HEK293 (cell line): Measurements from ENCODE around the gene DMAC1.

Experiments
- CTCF ChIP-seq: fragments of 450-650 bp; formaldehyde crosslinking; IDR thresholded peaks from 2 replicates; pipeline ENCODE4 v1.5.1; 2016; ENCODE audit warnings: missing biosample characterization, missing genetic modification characterization
- REST ChIP-seq: fragments of 450-650 bp; formaldehyde crosslinking; IDR thresholded peaks from 2 replicates; pipeline ENCODE4 v1.5.1; 2016; ENCODE audit warnings: missing biosample characterization, missing genetic modification characterization
- YY1 ChIP-seq: fragments of 450-650 bp; formaldehyde crosslinking; IDR thresholded peaks from 2 replicates; pipeline ENCODE4 v1.5.1; 2018; ENCODE audit warnings: missing biosample characterization, missing genetic modification characterization
- ZBTB21 ChIP-seq: fragments of 450-650 bp; formaldehyde crosslinking; IDR thresholded peaks from 2 replicates; pipeline ENCODE4 v1.5.1; 2017; ENCODE audit warnings: missing biosample characterization, missing genetic modification characterization
- ZNF121 ChIP-seq: fragments of 450-650 bp; formaldehyde crosslinking; IDR thresholded peaks from 2 replicates; pipeline ENCODE4 v1.5.1; 2016; ENCODE audit warnings: missing biosample characterization, missing genetic modification characterization
- ZNF76 ChIP-seq: fragments of 450-650 bp; formaldehyde crosslinking; IDR thresholded peaks from 2 replicates; pipeline ENCODE4; 2016; ENCODE audit warnings: low read depth, missing biosample characterization, missing genetic modification characterization, borderline replicate concordance
- TF ChIP-seq, protein P1 (sequence below): fragments of 450-650 bp; formaldehyde crosslinking; IDR thresholded peaks from 2 replicates; pipeline ENCODE4 v1.5.1; 2017; ENCODE audit warnings: missing biosample characterization, missing genetic modification characterization

DNA sequence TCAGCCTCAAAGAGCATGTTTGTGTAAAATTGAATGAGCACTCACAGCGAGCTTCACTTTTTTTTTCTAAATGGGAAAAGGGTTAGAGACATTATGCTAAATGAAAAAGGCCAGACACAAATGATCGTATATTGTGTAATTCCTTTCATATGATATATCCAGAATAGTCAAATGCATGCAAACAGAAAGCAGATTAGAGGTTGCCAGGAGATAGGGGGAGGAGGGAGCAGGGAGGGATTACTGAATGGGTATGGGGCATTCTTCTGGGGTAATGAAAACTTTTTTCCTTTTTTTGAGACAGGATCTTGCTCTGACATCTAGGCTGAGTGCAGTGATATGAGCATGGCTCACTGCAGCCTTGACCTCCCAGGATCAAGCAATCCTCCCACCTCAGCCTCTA lies 47.1 kb downstream of the DMAC1 start:
- TF ChIP-seq CTCF (tag by site-specific recombination) (no peak), ZBTB21 (tag by site-specific recombination) (no peak), YY1 (tag by site-specific recombination) (no peak), REST (tag by site-specific recombination) (no peak), ZNF76 (tag by site-specific recombination) (no peak), ZNF121 (no peak)
- TF ChIP-seq, protein P1, sequence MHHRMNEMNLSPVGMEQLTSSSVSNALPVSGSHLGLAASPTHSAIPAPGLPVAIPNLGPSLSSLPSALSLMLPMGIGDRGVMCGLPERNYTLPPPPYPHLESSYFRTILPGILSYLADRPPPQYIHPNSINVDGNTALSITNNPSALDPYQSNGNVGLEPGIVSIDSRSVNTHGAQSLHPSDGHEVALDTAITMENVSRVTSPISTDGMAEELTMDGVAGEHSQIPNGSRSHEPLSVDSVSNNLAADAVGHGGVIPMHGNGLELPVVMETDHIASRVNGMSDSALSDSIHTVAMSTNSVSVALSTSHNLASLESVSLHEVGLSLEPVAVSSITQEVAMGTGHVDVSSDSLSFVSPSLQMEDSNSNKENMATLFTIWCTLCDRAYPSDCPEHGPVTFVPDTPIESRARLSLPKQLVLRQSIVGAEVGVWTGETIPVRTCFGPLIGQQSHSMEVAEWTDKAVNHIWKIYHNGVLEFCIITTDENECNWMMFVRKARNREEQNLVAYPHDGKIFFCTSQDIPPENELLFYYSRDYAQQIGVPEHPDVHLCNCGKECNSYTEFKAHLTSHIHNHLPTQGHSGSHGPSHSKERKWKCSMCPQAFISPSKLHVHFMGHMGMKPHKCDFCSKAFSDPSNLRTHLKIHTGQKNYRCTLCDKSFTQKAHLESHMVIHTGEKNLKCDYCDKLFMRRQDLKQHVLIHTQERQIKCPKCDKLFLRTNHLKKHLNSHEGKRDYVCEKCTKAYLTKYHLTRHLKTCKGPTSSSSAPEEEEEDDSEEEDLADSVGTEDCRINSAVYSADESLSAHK (tag by site-specific recombination) = no peak
